Adrenal gland (tissue), 12 donors: ENCODE data around the gene ABRACL. TPM values are rescaled to one million over a fixed set of nuclear protein-coding genes. Genes with fewer than 3 reads are reported as not detected.

Experiments
- DNase-seq, 7 donors: peaks; one replicate each; pipeline ENCODE4 v3.0.0-alpha.2; 2019 to 2020
- H3K27ac ChIP-seq, 5 donors: fragments of 200-600 bp; sonication (generic) in 4 of 5; 1 replicate in 3 of 5; 2 replicates in 2 of 5; pipeline versions ENCODE4 v1.5.1 to v1.8.0; 2016 to 2020; ENCODE audit warnings: mild to moderate bottlenecking in 1 of 5
- H3K27me3 ChIP-seq: fragments of 200-600 bp; 2 replicates; pipeline ENCODE4 v1.8.0; 2021
- H3K36me3 ChIP-seq, 2 donors: fragments of 200-600 bp; replicated peaks in 1 of 2; 1 replicate in 1 of 2; 2 replicates in 1 of 2; pipeline versions ENCODE4 v1.5.1 to v1.8.0; 2018 to 2022
- H3K4me1 ChIP-seq, 2 donors: fragments of 200-600 bp; replicated peaks in 1 of 2; 1 replicate in 1 of 2; 2 replicates in 1 of 2; pipeline versions ENCODE4 v1.5.1 to v1.8.0; 2018 to 2021
- H3K4me3 ChIP-seq, 4 donors: fragments of 200-600 bp; sonication (generic) in 3 of 4; one replicate each; pipeline ENCODE4 v1.5.1; 2016 to 2018
- H3K9me3 ChIP-seq, 3 donors: fragments of 200-600 bp; sonication (generic) in 1 of 3; replicated peaks in 1 of 3; 1 replicate in 2 of 3; 2 replicates in 1 of 3; pipeline versions ENCODE4 v1.5.1 to v1.8.0; 2016 to 2021
- CTCF ChIP-seq, 6 experiments: fragments of 450-650 bp in 4 of 6; fragments of 200-600 bp in 2 of 6; sonication (generic) in 1 of 6; IDR thresholded peaks; 1 replicate in 5 of 6; 2 replicates in 1 of 6; pipeline versions ENCODE4 v1.5.1 to v1.8.0; 2016 to 2021; ENCODE audit warnings: antibody characterized with exemption in 6 of 6, mild to moderate bottlenecking in 2 of 6, moderate library complexity in 1 of 6
- POLR2A ChIP-seq, 2 donors: fragments of 450-650 bp; IDR thresholded peaks; one replicate each; pipeline ENCODE4 v1.6.1; 2017; ENCODE audit warnings: antibody characterized with exemption in 2 of 2, mild to moderate bottlenecking in 2 of 2, moderate library complexity in 1 of 2
- WGBS, 4 donors: extraction: QIAGEN DNeasy Blood & Tissue Kit in 2 of 4; methylation state at CpG; one replicate each; pipeline versions ENCODE4 v1.1.5 to v1.1.7; 2013 to 2017; 5-methylcytosine and 5-hydroxymethylcytosine counted together
- intact Hi-C, 2 donors: fragments of 100-400 bp; cut with DNase I; formaldehyde crosslinking; loops; one replicate each; pipeline versions ENCODE4 v1.14.1 to v1.15.0; 2022 to 2023
- polyA plus RNA-seq, 3 donors: library from polyadenylated mRNA; stranded (reverse); fragments of 200-250 nt in 2 of 3; fragments of 350-450 nt in 1 of 3; fragmentation: Illumina TruSeq in 1 of 3; extraction: RNeasy Lipid Tissue Mini Kit (QIAGEN cat#74804) in 1 of 3; gene quantifications; one replicate each; pipeline ENCODE4 v1.2.3, GENCODE V29; 2013 to 2014
- total RNA-seq, 9 donors: library from RNA; depleted of rRNA in 4 of 9; stranded (reverse); fragments of >200 nt in 4 of 9; fragments of 120-200 nt in 1 of 9; fragmentation: NEBNext Ultra II Directional in 1 of 9; extraction: Animal tissue kit (Norgen Biotek cat#: 25700) in 1 of 9; gene quantifications; one replicate each; pipeline versions ENCODE4 v1.1.0 to v1.2.4, GENCODE V29; 2013 to 2023
- donor health status: healthy with polysubstance abuse.
- donor health status: Bipolar disorder and iron deficiency.
- donor health status: DM: yes; HTN: yes; CAD: no.
- donor health status: DM: no; HTN: no; CAD: no.
- donor health status: DM: no; HTN: no; CAD: no.
- donor health status: DM: yes; HTN: yes; CAD: no.

ABRACL gene
- total and polyA plus RNA-seq, 12 donors, result 4.8 to 14.7 (median 9.3) TPM

GRCh38 chr6:139066080-139066479, 37.5 kb downstream of the ABRACL start:
- H3K4me3 ChIP-seq, result no peak overlapping the region
- 76 to 94% (median 83%) methylated on average over 2 of the region's 2 CpGs for WGBS, 4 donors
- intact Hi-C loops, result no loop called here
- TF ChIP-seq POLR2A (IDR thresholded peaks at IDR 0.05) (no peak), CTCF (IDR thresholded peaks at IDR 0.05) (no peak)
- H3K4me1 ChIP-seq, result no peaks in the 10 kb centered on the region
- H3K9me3 ChIP-seq, result no peaks in the 10 kb centered on the region
- no peak for DNase-seq
- no peaks in the 10 kb centered on the region for H3K27me3 ChIP-seq
- H3K36me3 ChIP-seq, result no peaks in the 10 kb centered on the region
- no peak overlapping the region for H3K27ac ChIP-seq

DNA sequence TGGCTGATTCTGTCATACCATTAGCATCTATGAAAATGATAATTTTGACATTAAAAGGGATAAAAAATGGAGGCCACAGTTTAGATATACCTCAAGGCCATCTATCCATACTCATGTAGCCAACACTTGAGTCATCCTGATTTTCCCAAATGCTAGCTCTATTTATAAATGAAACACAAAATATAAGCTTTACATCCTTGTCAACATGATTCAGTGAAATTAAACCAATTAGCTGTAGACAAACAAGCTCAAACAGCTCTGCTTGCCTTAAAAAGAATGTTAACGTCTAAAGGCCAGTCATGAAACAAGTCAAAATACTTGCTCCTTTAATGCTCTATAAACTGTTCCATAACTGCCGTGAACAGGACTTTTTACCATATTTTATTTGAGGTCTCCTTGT, 40.3 kb downstream of the ABRACL start:
- 75 to 80% (median 77%) methylated on average over 2 of the region's 2 CpGs for WGBS, 4 donors
- TF ChIP-seq POLR2A (IDR thresholded peaks at IDR 0.05) (no peak), CTCF (IDR thresholded peaks at IDR 0.05) (no peak)
- Histone ChIP-seq H3K36me3 (no peaks in the 10 kb centered on the region), H3K9me3 (no peaks in the 10 kb centered on the region), H3K27me3 (no peaks in the 10 kb centered on the region), H3K27ac (no peak overlapping the region), H3K4me3 (no peak overlapping the region), H3K4me1 (no peaks in the 10 kb centered on the region)
- intact Hi-C loops, result no loop called here
- no peak for DNase-seq

GRCh38 chr6:139073118-139073517, 44.6 kb downstream of the ABRACL start:
- Histone ChIP-seq H3K4me3 (no peak overlapping the region), H3K9me3 (no peaks in the 10 kb centered on the region), H3K27ac (no peak overlapping the region), H3K36me3 (no peaks in the 10 kb centered on the region), H3K27me3 (no peaks in the 10 kb centered on the region), H3K4me1 (no peaks in the 10 kb centered on the region)
- intact Hi-C loops, result no loop called here
- no peak for TF ChIP-seq POLR2A (IDR thresholded peaks at IDR 0.05)
- no peak for TF ChIP-seq CTCF (IDR thresholded peaks at IDR 0.05)
- WGBS, 4 donors, result 72 to 80% (median 78%) methylated on average over 2 of the region's 2 CpGs
- DNase-seq, result no peak

GRCh38 chr6:139079018-139079417, 50.5 kb downstream of the ABRACL start:
- Histone ChIP-seq H3K9me3 (no peaks in the 10 kb centered on the region), H3K4me1 (no peaks in the 10 kb centered on the region), H3K27me3 (no peaks in the 10 kb centered on the region), H3K27ac (no peak overlapping the region), H3K36me3 (no peaks in the 10 kb centered on the region), H3K4me3 (no peak overlapping the region)
- 82 to 88% (median 85%) methylated on average over 2 of the region's 2 CpGs for WGBS, 4 donors
- TF ChIP-seq POLR2A (IDR thresholded peaks at IDR 0.05) (no peak), CTCF (IDR thresholded peaks at IDR 0.05) (no peak)
- intact Hi-C loops, result no loop called here
- DNase-seq, result no peak
